ENCODE measurements around the gene ZDHHC14. TPM values are rescaled to one million over a fixed set of nuclear protein-coding genes. Genes with fewer than 3 reads are reported as not detected.
"Not testable (repeated sequence)": the region's sequence is repeated elsewhere in the genome, so short reads cannot be mapped to it uniquely, and the experiment has no call there.

ZDHHC14 gene
- total RNA-seq (2014; rRNA removed; shearing (Covaris generic)) = 6.9 and 8.1 TPM in 2 replicates
- polyA plus RNA-seq (2015; cell fraction: cytosol; rRNA removed) = 3.3 and 4.0 TPM in 2 replicates
- 4.0 and 5.6 TPM in 2 replicates for polyA plus RNA-seq (2015; cell fraction: nucleus; rRNA removed)

- peak; percentile 85 for DNase-seq (ENCODE audit: low read depth)
These were observed at the start of gene ZDHHC14 for GRCh38 chr6:157380779-157381561. Gene ZDHHC14, plus strand, starts transcription at chr6:157381190.

DNA sequence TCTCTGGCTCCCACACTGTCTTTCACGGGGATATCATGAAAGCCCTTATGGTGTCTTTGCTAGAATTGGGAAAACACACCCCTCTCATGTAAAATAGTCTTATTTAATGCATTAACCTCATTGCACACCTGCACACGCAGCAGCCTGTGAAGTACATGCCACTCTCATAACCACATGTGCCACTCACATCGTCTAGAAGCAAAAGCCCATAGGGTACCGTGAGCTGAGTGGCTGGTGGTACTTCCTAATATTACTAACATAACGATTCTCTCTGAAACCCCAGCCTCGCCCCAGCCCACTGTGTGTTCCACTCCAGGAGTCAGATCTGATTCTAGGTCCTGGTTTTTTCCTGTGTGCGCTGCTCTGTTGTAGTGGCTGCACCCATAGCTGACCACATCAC lies 48.2 kb upstream of the ZDHHC14 start:
- no peak for DNase-seq (ENCODE audit: low read depth)

DNA sequence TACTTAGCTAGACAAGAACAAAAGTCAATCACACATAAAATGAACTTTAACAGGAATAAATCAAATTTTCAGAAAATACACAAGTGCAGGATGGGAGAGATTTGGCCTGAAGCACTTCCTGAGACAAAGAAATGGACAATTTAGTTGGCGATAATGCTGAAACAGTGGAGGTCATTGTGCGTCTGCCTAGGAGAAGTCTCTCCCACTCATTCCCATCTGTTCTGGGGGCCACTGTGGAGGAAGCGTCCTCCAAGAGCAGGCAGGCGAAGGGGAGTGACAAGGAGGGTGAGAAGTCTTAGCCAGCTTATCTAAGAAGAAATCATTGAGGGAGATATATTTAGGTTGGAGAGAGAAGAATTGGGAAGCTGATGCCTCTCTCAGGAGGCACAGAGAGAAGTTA lies 47.5 kb upstream of the ZDHHC14 start:
- DNase-seq (ENCODE audit: low read depth) = no peak

DNA sequence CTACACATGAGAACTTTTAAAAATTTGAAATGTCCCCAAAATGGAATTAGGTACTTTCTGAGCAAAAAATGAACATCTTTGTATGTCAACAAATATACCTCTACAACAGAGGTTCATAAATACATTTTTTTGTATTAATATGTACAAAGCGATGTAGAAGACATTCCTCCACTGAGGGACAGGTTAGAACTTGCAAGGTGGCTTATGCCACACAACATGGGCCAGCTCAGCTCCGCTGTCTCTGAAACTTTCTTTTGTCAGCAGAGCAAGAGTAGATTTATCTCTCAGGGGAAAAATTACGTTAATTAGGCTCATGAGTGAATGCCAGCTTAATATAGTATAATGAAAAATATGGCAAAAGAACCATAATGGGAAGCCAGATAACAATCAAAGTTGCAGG lies 47.0 kb upstream of the ZDHHC14 start:
- no peak for DNase-seq (ENCODE audit: low read depth)

GRCh38 chr6:157335829-157336228 lies 45.2 kb upstream of the ZDHHC14 start:
- DNase-seq (ENCODE audit: low read depth) = peak; percentile 53

GRCh38 chr6:157337276-157337675 lies 43.7 kb upstream of the ZDHHC14 start:
- not testable (repeated sequence) for DNase-seq (ENCODE audit: low read depth)

DNA sequence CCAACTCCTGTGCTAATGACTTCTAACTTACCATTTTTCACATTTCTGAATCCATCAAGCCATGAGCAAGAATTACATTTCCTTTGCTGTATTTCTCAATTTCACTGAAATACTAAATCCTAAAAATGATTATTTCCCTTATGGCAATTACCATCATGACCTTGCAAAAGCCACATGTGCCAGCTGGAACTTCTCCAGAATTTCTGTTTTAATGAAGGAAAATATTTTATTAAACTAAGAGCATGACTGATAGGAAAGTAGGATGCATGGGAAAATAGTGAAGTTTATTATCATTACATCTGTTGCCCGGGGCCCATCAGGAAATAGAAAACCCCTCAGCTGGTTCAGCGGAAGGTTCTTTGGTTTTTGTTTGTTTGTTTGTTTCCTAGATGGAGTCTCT lies 43.2 kb upstream of the ZDHHC14 start:
- DNase-seq (ENCODE audit: low read depth) = no peak

DNA sequence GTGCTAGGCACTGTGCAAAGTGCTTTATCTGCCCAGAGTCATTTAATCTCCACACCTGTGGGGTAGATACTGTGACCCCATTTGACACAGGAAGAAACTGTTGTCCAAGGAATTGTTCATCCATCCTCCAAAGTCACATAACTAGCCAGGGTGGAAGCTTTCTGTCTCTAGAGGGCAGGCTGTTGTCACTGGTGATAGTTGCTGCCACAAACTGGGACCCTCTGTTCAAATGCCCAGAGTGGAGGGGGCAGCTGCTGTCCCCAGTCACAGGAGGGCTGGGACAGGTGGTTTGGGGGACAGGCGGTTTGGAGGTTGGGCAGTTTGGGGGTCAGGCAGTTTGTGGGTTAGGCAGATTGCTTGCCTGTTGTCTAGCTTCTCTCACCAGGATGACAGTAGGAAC lies 41.6 kb upstream of the ZDHHC14 start:
- DNase-seq (ENCODE audit: low read depth) = no peak

DNA sequence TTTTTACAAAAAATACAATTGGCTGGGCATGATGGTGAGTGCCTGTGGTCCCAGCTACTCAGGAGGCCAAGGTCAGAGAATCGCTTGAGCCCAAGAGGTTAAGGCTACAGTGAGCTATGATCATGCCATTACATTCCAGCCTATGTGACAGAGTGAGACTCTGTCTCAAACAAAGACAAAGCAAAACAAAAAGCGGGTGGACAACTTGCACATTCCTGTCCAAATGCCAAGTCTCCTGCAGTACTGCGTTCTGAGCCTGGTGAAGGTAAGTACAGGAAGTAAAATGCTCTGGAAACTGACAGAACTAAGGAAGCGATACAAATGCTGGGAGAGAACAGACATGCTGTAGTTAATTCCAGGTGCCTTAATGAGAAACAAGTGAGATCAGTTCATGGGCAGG lies 37.3 kb upstream of the ZDHHC14 start:
- no peak for DNase-seq (ENCODE audit: low read depth)

DNA sequence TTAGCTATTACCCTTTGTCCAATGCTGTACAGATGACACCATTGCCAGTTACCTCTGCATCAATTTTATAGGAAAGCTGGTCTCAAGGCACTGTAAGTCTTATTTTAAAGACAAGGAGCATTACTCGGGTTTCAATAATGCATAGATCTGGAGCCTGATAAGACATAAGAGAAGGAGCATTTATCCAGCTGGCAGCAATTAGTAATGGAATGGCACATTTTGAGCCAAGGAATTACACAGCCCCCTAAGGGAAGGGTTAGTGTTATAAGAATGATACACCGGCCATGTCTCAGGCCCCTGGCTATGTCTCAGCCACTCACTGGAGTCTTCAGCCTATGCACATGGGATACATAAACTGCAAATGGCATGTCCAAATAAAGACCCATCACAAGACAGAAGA lies 34.6 kb upstream of the ZDHHC14 start:
- no peak for DNase-seq (ENCODE audit: low read depth)

- no peak for DNase-seq (ENCODE audit: low read depth)
These were observed 22.7 kb upstream of the ZDHHC14 start for GRCh38 chr6:157358287-157358686.

GRCh38 chr6:157361886-157362285 lies 19.1 kb upstream of the ZDHHC14 start:
- DNase-seq (ENCODE audit: low read depth) = no peak

- no peak for DNase-seq (ENCODE audit: low read depth)
These were observed 16.3 kb upstream of the ZDHHC14 start for GRCh38 chr6:157364705-157365104.

- no peak for DNase-seq (ENCODE audit: low read depth)
These were observed 14.3 kb upstream of the ZDHHC14 start for GRCh38 chr6:157366648-157367047.

- DNase-seq (ENCODE audit: low read depth) = no peak
These were observed 12.5 kb upstream of the ZDHHC14 start for GRCh38 chr6:157368359-157369049.

GRCh38 chr6:157370755-157371154 lies 10.2 kb upstream of the ZDHHC14 start:
- DNase-seq (ENCODE audit: low read depth) = no peak

DNA sequence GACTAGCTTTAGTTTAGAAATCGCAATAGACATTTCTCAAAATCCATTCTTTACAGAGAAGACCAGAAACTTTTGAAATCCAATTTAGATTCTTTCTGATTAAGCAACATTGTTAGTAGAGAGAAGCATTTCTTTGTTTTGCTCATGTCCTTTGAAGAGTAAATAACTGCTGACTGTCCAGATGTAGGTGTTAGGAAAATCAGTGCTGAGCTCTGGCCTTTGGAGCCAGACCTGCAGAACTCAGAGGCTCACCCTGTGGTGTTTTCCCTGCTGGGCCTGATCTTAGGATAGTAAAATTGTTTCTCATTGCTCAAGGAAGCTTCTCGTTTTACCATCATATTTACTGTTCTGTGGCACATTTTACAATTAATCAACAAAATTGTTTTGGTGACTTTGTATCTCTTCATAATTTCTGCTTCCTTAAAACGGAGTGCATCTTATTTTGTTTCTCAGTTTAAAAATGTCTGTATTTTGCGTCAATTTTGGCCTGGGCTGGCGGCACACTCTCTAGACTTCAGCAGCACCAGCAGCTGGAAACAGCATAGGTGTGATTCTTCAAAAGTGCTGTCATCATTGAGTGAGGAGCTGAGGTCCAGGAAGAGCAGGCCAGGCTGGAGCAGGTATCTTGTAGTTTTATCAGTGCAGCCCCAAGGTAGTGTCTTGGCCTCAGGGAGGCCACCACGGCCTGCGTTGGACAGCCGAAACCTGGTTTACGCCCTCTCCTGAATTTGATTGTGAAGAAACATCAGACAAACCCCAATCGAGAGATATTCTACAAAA lies 8.3 kb upstream of the ZDHHC14 start:
- DNase-seq (ENCODE audit: low read depth) = no peak

GRCh38 chr6:157374889-157375443 lies 6.0 kb upstream of the ZDHHC14 start:
- peak; percentile 21 for DNase-seq (ENCODE audit: low read depth)

DNA sequence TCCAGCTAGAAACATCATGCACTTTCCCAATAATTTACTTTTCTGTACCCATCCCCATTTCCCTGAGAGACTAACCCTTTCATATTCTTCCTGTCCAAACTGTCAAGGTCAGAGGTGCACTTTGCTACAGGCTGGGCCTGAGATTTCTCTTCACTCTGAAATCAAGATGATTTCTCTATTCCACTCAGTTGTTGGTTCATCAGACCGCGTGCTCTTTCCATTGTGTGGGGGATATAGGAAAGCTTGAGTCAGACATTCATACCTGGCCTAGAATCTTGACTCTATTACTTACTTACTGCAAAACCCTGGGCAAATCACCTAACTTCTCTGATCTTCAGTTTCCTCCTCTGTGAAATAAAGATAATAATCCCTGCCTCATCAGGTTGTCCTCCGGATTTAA lies 4.7 kb upstream of the ZDHHC14 start:
- DNase-seq (ENCODE audit: low read depth) = no peak

GRCh38 chr6:157376706-157377230 lies 4.2 kb upstream of the ZDHHC14 start:
- no peak for DNase-seq (ENCODE audit: low read depth)

Data from HT1080 (cell line).